ENCODE results near the gene WNK1.

Gene WNK1

DNA sequence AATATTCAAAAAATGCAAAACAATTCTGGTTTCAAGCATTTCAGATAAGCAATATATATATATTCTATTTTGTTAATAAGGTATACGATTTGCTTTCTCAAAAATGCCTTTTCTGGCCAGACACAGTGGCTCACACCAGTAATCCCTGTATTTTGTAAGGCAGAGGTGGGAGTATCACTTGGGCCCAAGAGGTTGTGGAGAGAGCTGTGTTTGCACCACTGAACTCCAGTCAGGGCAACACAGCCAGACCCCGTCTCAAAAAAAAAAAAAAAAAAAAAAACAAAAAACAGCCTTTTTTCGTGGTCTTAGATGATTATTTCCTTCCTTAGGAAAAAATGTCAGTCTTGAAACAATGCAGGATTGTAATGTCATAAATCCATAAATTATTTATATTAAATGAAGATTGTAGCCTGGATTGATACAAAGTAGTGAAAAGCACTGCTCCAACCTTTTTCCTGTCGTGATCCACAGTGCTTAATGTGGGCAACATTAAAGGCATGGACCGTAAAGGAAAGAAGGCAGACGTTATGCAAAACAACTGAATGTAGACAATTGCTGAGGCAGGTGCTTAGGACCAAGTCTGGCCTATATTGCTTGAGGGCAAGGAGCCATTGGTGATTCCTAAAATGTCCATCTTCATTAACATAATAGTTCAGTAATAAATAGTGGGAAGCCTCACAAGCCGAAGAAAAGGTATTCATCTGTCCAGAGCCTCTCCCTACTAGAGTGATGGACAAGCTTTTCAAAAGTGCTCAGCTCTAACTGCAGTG lies 160.3 kb downstream of the WNK1 start:
- TF ChIP-seq, protein P1, sequence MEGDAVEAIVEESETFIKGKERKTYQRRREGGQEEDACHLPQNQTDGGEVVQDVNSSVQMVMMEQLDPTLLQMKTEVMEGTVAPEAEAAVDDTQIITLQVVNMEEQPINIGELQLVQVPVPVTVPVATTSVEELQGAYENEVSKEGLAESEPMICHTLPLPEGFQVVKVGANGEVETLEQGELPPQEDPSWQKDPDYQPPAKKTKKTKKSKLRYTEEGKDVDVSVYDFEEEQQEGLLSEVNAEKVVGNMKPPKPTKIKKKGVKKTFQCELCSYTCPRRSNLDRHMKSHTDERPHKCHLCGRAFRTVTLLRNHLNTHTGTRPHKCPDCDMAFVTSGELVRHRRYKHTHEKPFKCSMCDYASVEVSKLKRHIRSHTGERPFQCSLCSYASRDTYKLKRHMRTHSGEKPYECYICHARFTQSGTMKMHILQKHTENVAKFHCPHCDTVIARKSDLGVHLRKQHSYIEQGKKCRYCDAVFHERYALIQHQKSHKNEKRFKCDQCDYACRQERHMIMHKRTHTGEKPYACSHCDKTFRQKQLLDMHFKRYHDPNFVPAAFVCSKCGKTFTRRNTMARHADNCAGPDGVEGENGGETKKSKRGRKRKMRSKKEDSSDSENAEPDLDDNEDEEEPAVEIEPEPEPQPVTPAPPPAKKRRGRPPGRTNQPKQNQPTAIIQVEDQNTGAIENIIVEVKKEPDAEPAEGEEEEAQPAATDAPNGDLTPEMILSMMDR (conservative IDR thresholded peaks at IDR 0.05; ENCODE audit: low read length), result no peak
- no peak overlapping the region for H3K4me3 ChIP-seq (ENCODE audit: low read length)
- no peak for DNase-seq (ENCODE audit: low read depth)

DNA sequence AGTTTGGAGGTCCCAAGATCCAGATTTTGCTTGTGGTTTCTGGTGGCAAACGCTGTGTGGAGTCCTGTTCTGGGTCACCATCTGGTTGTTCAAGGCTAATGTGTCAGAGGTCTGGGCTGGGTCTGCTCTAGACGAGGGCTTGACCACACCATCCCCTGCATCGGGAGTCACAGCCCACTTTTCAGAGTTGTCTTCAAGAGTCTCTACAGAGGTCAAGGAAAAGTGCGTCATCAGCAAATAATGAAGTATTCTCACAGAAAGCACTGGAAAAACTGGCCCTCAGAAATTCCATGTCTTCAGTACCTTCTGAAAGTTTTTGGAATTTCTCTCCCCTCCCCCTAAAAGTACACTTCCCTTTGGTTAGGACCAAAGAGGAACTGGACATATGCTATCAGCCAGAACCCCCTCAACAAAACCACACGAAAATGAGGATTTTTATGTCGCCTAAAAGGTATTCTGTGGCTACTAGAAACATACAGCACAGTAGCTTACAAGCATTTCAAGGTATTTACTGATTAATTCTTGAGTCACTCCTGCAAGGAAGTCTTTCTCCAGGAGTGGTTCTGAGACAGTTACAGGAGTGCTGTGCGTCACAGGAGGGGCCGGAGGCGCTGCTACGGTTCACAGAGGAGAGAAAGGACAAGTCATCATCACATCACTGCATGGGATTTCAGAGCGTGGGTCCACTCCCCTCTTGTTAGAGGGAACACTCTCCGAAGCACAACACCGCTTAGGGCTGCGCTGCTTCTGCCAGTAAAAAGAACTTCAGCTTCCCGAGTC lies 161.7 kb downstream of the WNK1 start:
- H3K4me3 ChIP-seq (ENCODE audit: low read length), result no peak overlapping the region
- TF ChIP-seq, protein P1 (conservative IDR thresholded peaks at IDR 0.05; ENCODE audit: low read length), result no peak
- peak; percentile 53 for DNase-seq (ENCODE audit: low read depth)

DNA sequence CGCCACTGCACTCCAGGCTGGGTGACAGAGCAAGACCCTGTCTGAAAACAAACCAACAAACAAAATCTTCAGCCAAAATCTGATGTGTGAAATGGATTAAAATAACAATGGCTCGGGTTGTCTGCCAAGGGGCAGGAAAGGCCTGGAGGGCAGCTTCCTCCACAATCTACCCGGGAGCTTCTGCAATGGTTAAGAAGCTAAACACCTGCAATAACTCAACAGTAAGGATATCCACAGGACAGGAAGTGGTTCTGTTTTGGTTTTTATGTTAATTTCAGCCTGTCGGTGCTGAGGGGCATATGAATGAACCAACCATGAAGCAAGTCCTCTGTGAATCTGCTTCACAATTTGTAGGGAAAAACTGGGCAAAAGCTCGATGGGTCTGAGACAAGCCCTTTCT lies 162.7 kb downstream of the WNK1 start:
- no peak overlapping the region for H3K4me3 ChIP-seq (ENCODE audit: low read length)
- TF ChIP-seq, protein P1 (conservative IDR thresholded peaks at IDR 0.05; ENCODE audit: low read length), result no peak
- DNase-seq (ENCODE audit: low read depth), result no peak

DNA sequence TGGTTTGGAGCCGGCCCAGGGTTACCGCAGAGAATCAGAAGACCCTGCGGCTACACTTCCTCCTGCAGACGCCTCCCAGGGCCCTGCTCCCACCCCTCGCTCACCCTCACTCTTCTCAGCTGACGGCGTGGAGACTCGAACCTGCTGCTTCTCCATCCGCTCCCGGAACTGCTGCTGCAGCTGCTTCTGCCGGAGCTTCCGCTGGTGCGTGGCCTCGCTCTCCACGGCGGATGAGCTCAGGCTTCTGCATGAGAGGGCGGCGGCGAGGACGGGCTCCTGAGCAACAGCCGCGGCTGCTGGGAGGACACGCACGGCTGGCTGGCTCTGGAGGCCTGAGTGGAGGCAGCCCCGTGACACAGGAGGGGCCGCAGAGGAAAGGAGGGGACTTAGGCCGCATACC lies 163.9 kb downstream of the WNK1 start:
- TF ChIP-seq, protein P1 (conservative IDR thresholded peaks at IDR 0.05; ENCODE audit: low read length), result no peak
- DNase-seq (ENCODE audit: low read depth), result no peak
- no peak overlapping the region for H3K4me3 ChIP-seq (ENCODE audit: low read length)

DNA sequence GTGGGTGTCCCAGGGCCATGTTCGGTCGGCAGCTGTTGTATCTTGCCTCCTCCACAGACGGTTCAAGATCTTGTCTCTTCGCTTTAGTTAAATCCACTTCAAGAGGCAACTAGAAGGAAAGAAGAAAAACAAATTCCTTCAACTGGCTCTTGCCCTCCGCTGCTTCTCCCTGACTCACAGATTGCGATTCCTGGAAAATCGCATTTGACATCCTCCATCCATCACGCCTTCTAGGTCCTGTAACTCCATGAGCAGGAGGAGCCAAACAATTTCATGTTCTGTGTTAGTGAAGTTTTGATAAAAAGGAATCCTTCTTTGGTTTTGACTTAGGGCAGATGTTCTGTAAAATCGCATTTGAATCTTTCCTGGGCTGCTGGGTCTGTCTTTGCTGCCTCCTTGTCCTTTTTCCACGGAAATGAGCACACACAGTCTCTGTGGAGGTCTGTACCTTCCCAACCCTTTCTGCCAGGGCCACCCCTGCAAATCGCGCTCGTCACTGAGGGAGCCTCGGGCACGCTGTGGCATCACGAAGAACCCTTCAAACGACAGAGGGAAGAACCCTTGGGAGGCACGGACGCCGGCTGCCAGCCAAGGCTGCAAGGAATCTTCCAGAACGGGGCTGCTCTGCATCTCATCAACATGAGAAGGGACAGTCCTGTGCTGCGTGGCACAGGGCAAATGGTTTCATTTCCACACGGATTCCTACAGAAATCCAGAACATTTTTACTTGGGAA lies 164.5 kb downstream of the WNK1 start:
- TF ChIP-seq, protein P1 (conservative IDR thresholded peaks at IDR 0.05; ENCODE audit: low read length), result no peak
- no peak overlapping the region for H3K4me3 ChIP-seq (ENCODE audit: low read length)
- DNase-seq (ENCODE audit: low read depth), result no peak

DNA sequence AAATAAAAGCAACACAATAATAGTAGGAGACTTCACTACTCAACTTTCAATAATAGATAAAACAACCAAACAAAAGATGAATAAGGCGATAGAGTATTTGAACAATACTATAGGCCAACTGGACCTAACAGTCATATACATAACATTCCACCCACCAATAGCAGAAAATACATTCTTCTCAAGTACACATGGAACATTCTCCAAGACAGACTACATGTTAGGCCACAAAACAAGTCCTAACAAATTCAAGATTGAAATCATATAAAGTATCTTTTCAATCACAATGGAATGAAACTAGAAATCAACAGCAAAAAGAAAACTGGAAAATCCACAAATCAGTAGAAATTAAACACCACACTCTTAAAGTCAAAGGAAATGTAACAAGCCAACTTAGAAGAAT lies 168.3 kb downstream of the WNK1 start:
- no peak overlapping the region for H3K4me3 ChIP-seq (ENCODE audit: low read length)
- TF ChIP-seq, protein P1 (conservative IDR thresholded peaks at IDR 0.05; ENCODE audit: low read length), result no peak
- no peak for DNase-seq (ENCODE audit: low read depth)

Data from AG10803 (cell line).